AG10803 (cell line): ENCODE measurements around the gene MFAP4.

Experiments used
- DNase-seq: peaks from one replicate; pipeline ENCODE4 v3.0.0; 2010; ENCODE audit warnings: low read depth
- H3K4me3 ChIP-seq: 2 replicates; pipeline ENCODE4 v1.5.1; 2011; ENCODE audit warnings: mild to moderate bottlenecking, low read length, control low read depth
- TF ChIP-seq, protein P1 (sequence below): conservative IDR thresholded peaks from 2 replicates; pipeline ENCODE4 v1.5.1; 2011; ENCODE audit warnings: mild to moderate bottlenecking, low read length, control low read depth, inconsistent platforms

Gene MFAP4

DNA sequence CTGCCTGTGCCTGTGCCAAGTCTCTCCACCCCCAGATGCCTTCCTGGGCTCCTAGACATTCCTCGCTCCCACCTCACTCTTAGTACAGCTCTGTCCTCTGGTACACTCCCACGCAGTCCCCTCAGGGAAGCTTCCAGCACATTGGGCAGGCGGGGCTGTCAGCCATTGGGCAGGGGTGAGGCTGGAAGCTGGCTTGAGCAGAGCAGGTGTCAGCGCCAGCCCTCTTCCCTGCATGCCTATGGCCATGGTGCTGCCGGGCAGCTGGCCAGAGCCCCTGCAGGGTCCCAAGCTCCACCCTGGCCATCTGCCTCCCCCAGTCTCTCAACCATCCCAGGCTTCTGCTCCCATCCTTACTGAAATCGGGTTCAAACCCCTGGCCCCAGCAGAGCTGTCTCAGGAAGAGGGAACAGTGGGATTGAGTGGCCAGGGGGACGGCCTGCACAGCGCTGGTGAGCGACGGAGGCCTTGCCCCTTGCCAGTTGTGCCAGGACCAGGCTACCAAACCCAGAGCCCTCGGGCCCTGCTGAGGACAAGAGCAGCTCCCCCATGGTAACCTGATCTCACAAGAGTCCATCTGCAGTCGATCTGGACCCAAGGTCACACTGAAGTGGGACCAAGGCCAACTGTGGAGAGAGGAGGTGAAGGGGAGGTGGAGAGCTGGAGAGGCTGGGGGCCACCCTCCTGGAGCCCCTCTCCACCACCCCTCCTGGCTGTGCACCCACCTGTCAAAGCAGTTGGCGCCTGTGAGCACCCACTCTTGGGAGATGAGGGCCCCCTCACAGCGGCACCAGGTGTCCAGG is 22.1 kb downstream of the MFAP4 start:
- DNase-seq, result no peak
- H3K4me3 ChIP-seq, result no peak overlapping the region
- TF ChIP-seq, protein P1, sequence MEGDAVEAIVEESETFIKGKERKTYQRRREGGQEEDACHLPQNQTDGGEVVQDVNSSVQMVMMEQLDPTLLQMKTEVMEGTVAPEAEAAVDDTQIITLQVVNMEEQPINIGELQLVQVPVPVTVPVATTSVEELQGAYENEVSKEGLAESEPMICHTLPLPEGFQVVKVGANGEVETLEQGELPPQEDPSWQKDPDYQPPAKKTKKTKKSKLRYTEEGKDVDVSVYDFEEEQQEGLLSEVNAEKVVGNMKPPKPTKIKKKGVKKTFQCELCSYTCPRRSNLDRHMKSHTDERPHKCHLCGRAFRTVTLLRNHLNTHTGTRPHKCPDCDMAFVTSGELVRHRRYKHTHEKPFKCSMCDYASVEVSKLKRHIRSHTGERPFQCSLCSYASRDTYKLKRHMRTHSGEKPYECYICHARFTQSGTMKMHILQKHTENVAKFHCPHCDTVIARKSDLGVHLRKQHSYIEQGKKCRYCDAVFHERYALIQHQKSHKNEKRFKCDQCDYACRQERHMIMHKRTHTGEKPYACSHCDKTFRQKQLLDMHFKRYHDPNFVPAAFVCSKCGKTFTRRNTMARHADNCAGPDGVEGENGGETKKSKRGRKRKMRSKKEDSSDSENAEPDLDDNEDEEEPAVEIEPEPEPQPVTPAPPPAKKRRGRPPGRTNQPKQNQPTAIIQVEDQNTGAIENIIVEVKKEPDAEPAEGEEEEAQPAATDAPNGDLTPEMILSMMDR, result no peak

DNA sequence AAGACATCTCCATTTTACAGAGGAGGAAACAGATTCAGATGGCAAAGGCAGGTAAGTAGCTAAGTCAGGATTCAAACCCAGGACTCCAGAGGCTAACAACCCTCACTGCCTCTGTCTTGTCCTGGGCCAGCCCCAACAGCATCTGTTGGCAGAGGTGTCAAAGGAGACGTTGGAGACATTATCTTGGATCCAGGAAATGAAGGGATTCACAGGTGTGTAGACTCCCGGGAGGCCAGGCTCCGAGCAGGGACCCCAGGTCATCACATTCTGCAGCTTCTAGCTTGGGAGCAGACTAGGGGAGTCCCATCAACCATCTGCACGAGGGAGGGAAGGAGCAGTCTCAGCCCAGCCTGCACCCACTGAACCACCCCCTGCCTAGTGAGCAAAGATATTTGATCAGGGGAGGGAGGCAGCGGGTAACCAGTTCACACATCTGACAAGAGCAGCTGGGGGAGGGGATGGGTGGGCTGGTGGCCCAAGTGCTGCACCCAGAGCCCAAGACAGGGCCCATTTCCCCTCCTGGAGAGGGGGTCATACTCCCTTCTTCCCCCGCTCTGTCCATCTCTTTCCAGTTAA is 23.4 kb downstream of the MFAP4 start:
- TF ChIP-seq, protein P1, result no peak
- no peak overlapping the region for H3K4me3 ChIP-seq
- DNase-seq, result no peak

DNA sequence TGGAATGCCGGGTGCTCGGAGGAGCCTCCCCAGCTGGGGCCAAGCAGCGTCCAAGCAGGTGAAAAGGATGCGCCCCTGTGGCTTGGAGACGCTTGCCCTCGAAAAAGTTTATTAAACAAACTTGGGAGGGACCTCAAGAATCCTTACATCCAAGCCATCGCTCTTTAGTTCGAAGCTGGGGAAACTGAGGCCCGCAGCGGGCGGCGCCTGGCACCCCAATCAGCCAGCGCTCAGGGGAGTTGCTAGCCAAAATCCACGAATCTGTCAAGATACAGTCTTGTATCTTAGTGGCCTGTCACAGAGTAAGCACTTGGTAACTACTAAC is 23.9 kb downstream of the MFAP4 start:
- DNase-seq, result no peak
- peak overlapping the region; percentile 88 for H3K4me3 ChIP-seq
- TF ChIP-seq, protein P1, result no peak

DNA sequence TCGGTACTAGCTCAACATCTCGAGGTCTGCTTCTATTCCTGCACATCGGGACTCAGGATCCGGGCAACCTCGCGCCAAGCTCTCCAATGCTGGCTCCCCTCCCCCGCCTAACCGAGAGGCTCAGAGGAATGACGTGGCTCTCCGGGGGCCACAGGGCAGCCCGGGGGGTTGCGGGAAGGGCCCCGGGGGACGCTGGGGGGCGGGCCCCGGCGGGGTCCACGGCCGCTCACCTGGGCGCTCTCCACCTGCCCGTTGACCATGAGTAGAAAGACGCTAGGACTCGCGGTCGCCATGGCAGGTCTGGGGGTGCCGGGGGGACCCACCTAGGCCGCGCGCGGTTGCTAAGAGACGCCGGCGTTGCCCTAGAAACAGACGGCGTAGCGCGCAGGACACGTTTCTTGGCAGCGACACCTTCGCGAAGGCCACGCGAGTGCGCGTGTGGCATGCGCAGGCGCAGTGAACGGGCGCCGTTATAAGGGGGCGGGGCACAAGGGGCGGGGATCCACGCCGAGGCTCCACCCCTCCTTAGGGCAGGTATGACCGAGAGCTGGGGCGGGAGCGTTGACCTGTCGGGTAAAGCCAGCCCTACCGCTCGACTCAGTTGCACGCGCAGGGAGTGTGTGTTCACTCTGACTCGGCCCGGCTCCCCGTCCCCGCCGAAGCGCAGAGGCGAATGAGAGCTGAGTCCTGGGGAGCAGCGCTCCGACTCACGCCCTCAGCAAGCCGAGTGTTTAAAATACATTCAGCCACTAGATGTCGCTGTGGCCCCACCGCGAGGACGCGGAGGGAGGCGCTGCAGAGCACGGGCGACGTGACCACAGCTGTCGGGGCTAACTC is 24.5 kb downstream of the MFAP4 start, which contains the start of gene B9D1:
B9D1 (minus strand) TSS at position 447 of the 837 bp plus-strand sequence; CDS start at position 293, 154 bp downstream.
- DNase-seq, result peak; percentile 86
- TF ChIP-seq, protein P1, result peak; percentile 79
- H3K4me3 ChIP-seq, result peak within 1 kb of the TSS; percentile 88

DNA sequence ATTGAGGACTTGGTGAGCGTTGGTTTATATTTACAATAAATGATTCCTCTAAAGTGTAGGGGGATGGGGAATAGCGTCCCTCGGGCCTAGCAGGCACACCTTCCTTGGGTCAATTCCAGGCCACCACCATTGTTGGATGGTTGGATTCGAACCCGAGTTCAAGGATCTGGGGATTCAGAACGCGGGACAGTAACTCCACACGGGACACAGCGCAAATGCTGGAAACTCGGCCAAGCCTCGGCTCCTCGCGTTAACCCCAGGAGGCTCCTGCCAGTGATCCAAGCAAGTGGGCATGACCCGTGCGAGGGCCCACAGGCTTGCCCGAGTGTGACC is 25.1 kb downstream of the MFAP4 start:
- no peak for DNase-seq
- TF ChIP-seq, protein P1, result no peak
- peak overlapping the region; percentile 88 for H3K4me3 ChIP-seq

DNA sequence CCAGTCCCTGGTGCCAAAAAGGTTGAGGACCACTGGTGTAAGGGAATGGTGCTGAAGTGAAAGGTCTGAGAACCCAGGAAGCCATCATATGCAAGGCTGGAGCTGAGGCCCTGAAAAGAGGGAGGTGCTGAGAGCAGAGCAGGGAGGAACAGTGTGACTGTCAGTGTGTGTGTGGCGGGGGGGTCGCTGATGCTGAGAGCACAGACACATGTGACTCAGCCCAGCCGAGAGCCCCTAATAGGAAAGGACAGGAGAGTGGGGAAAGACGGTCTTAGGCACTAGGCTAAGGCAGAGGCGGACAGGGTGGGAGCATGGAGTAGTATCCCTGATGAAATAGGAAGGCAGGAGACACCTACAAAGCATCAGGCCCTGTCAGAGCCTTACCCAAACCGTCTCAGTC is 25.7 kb downstream of the MFAP4 start:
- TF ChIP-seq, protein P1, result no peak
- no peak overlapping the region for H3K4me3 ChIP-seq
- no peak for DNase-seq
